Astrocyte of the spinal cord (primary cell): ENCODE measurements around the gene SGIP1.

Experiments
- DNase-seq: peaks from one replicate; pipeline ENCODE4 v3.0.0; 2011; ENCODE audit warnings: low read depth, low spot score
- H3K4me3 ChIP-seq: 2 replicates; pipeline ENCODE4 v1.5.1; 2011; ENCODE audit warnings: low read depth, mild to moderate bottlenecking, low read length, moderate library complexity
- in situ Hi-C: cut with HindIII; loops from 2 replicates; pipeline ENCODE4 v1.10.0; 2017; ENCODE audit warnings: low sequenced_read_pairs
- TF ChIP-seq, protein P1 (sequence below): IDR thresholded peaks from 2 replicates; pipeline ENCODE4 v1.5.1; 2012; ENCODE audit warnings: low read depth, mild to moderate bottlenecking, low read length, inconsistent platforms

The SGIP1 gene

DNA sequence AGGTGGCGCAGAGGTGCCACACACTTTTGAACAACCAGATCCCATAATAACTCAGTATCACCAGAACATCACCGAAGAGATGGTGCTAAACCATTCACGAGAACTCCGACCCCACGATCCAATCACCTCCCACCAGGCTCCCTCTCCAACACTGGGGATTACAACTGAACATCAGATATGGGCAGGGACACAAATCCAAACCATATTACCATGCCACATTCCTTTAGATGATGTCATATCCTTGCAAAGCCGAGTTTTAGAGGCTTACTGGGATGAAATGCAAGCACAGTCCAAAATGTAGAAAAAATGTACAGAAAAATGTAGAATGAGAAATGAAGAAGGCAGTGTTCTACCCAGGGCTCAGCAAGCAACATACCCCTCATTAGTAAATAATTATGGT is 64.7 kb downstream of the SGIP1 start:
- in situ Hi-C loops = no loop called here
- TF ChIP-seq, protein P1, sequence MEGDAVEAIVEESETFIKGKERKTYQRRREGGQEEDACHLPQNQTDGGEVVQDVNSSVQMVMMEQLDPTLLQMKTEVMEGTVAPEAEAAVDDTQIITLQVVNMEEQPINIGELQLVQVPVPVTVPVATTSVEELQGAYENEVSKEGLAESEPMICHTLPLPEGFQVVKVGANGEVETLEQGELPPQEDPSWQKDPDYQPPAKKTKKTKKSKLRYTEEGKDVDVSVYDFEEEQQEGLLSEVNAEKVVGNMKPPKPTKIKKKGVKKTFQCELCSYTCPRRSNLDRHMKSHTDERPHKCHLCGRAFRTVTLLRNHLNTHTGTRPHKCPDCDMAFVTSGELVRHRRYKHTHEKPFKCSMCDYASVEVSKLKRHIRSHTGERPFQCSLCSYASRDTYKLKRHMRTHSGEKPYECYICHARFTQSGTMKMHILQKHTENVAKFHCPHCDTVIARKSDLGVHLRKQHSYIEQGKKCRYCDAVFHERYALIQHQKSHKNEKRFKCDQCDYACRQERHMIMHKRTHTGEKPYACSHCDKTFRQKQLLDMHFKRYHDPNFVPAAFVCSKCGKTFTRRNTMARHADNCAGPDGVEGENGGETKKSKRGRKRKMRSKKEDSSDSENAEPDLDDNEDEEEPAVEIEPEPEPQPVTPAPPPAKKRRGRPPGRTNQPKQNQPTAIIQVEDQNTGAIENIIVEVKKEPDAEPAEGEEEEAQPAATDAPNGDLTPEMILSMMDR = no peak
- DNase-seq = peak; percentile 81
- no peak overlapping the region for H3K4me3 ChIP-seq

DNA sequence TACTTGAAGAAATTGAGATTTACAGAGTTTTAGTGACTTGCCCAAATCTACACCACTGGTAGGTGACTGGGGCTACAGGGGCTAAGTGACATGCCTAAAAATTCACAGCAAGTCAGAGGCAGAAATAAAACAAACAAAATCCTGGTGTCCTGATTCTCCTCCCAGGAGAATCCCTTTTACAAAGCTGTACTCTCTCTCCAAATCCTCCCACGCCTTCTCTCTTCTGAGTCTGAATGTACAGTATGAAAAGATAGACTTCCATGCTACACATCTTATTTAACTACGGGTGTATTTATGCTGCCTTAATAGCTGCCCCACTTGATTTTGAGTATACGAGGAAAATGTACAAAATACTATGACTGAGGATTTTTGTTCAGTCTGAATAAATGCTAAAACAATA is 65.4 kb downstream of the SGIP1 start:
- DNase-seq = no peak
- H3K4me3 ChIP-seq = no peak overlapping the region
- in situ Hi-C loops = no loop called here
- TF ChIP-seq, protein P1 = no peak

DNA sequence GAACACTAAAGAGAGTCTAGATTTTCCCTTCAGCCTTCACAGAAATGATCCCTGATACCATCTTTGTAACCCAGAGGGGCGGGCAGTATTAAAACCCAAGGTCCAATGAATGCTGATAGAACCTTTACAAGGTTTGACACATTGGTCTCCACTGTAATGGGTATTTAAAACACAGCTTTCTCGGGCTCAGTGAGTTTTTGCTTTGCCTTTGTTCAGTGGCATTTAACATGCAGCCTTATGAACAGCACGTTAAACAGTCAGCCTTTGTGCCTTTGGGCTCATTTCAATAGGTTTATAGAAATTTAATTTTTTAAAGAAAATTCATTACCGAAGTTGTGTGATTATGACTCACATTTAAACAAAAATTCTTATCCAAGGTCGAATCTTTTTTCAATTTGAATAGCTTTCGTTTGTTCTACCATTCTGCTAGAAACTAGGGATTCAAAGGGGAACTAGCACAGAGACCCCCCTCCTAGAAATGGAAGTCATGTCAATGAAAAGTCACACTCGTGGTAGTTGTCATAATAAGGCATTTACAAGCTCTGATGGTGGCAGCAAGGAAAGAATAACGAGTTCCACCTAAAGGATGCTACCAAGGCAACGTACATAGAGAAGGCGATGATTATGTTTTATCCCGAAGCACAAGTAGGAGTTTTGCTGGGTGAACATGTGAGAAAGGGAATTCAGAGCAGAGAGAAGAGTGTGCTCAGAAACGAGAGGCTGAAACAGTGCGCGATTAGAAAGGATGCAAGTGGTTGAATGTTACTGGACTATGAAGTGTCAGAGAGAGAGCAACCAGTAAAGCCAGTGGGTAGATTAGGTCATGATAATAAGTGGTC is 66.2 kb downstream of the SGIP1 start:
- in situ Hi-C loops = no loop called here
- H3K4me3 ChIP-seq = no peak overlapping the region
- TF ChIP-seq, protein P1 = no peak
- DNase-seq = no peak

DNA sequence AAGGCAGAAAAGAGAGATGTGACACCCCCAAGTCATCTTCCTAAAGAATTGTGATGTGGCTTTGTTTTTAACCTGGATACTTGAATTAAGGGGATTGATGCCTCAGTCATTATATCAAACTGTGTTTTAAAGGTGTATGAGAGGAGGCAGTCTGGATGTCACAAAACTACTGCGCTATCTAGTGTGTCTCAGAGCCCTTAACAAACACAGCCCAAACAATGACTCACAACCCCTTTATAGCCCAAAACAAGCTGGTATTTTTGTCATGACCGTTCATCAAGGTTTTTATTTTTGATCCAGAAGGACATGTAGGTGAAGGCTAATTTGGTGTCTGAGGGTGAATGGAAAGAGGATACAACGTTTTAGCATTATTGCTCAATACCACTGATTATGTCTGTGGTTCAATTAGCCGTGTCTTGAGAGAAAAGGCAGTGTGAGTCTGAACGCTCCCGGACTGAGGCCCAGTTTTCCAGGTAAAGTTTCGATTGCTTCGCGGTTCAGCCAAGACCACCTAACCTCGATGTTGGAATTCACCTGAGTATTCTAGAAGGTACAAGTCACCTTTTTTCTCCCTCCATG is 71.6 kb downstream of the SGIP1 start:
- TF ChIP-seq, protein P1 = no peak
- in situ Hi-C loops = no loop called here
- no peak for DNase-seq
- H3K4me3 ChIP-seq = no peak overlapping the region

DNA sequence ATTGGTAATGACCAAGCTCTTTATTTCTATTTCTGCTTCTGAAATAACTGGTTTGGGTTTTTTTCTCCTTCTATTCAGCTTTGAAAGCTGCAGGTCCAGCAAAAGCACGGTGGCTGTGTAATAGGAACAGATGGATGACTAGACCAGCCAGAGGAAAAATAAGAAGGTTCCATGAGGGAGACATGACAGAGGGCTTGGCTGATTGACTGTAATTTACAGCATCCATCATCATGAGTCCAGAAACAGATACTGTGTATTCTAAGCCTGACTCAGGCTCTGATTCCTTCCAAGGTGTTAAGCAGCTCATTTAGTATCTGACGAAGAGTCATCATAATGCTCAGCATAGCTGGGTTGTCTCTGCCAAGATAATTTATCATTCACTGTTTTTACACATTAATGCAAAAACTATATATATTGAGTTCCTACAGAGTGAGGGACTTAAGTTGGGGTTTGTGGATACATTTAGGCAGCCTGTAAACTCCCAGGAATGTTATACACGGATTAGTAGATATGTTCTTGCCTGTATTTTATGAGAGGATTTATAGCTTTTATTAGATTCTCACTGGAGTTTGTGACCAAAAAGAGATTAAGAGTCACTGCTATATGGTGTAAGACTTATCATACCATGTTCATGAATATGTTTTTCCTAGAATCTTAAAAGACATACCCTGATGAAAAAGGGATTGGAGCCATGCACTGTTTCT is 72.6 kb downstream of the SGIP1 start:
- TF ChIP-seq, protein P1 = no peak
- H3K4me3 ChIP-seq = no peak overlapping the region
- in situ Hi-C loops = no loop called here
- no peak for DNase-seq

DNA sequence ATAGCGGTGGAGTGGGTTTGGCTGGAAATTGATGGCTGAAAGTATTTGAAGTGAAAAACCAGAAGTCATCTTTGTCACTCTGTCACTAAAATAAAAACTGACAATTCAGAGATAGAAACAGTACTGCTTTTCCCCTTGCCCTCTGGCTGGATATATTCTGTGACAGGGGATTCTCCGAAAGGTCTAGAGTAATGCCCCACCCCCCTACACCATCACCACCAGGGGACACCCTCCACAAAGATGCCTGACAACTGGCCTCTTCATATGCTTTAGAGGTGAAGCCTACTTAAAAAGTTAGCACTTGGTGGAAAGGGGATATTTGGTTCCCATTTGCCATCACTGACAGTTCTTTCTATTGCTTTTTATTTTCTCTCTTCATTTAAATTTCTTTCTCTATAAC is 73.5 kb downstream of the SGIP1 start:
- in situ Hi-C loops = no loop called here
- TF ChIP-seq, protein P1 = no peak
- no peak overlapping the region for H3K4me3 ChIP-seq
- no peak for DNase-seq
